K562 (cell line): ENCODE measurements around the gene NUP50. TPM values are rescaled to one million over a fixed set of nuclear protein-coding genes. Genes with fewer than 3 reads are reported as not detected.
A peak's percentile ranks its signal among the peaks of the same experiment; 100 is the strongest.

Experiments
- ATF6 ChIP-seq: sonication (generic); formaldehyde crosslinking; IDR thresholded peaks from 2 replicates; pipeline ENCODE4 v1.4.0; 2020; ENCODE audit warnings: mild to moderate bottlenecking, missing genetic modification reagents
- BRD9 ChIP-seq: fragments of 450-650 bp; IDR thresholded peaks from 2 replicates; pipeline ENCODE4 v1.6.1; 2018; ENCODE audit warnings: low read depth; ENCODE audit not compliant: partially characterized antibody
- DEAF1 ChIP-seq: fragments of 450-650 bp; formaldehyde crosslinking; IDR thresholded peaks from 2 replicates; pipeline ENCODE4 v1.4.0; 2020; ENCODE audit warnings: mild to moderate bottlenecking, moderate library complexity
- EGR1 ChIP-seq: fragments of 450-650 bp; conservative IDR thresholded peaks from 2 replicates; pipeline ENCODE4 v1.6.1; 2017; ENCODE audit warnings: mild to moderate bottlenecking
- ETV5 ChIP-seq: sonication (generic); formaldehyde crosslinking; IDR thresholded peaks from 2 replicates; pipeline ENCODE4 v1.4.0; 2020; ENCODE audit warnings: low read depth, mild to moderate bottlenecking, missing genetic modification reagents
- HDAC6 ChIP-seq: IDR thresholded peaks from 2 replicates; pipeline ENCODE4 v1.6.1; 2012; ENCODE audit warnings: low read depth, mild to moderate bottlenecking, control low read depth, inconsistent platforms, low read length, moderate library complexity
- HMBOX1 ChIP-seq: sonication (generic); IDR thresholded peaks from 2 replicates; pipeline ENCODE4 v1.6.1; 2016
- MCM7 ChIP-seq, 2 experiments: fragments of 450-650 bp; IDR thresholded peaks; 2 replicates each; pipeline ENCODE4 v1.6.1; 2016 to 2018
- NFIC ChIP-seq: fragments of 450-650 bp; IDR thresholded peaks from 2 replicates; pipeline ENCODE4 v1.6.1; 2017; ENCODE audit warnings: mild to moderate bottlenecking, inconsistent platforms
- NRF1 ChIP-seq, 2 experiments: fragments of 450-650 bp; IDR thresholded peaks in 1 of 2; conservative IDR thresholded peaks in 1 of 2; 2 replicates each; pipeline ENCODE4 v1.6.1; 2014; ENCODE audit warnings: mild to moderate bottlenecking in 2 of 2
- PCBP1 ChIP-seq: fragments of 200-400 bp; formaldehyde crosslinking; IDR thresholded peaks from 2 replicates; pipeline ENCODE4 v1.6.1; 2018; ENCODE audit warnings: mild to moderate bottlenecking, low read depth, low read length; ENCODE audit not compliant: poor library complexity, severe bottlenecking
- POLR2A ChIP-seq: fragments of 450-650 bp; conservative IDR thresholded peaks from 2 replicates; pipeline ENCODE4 v1.6.1; 2016
- PYGO2 ChIP-seq: fragments of 450-650 bp; IDR thresholded peaks from 2 replicates; pipeline ENCODE4 v1.6.1; 2016; ENCODE audit warnings: mild to moderate bottlenecking, missing genetic modification characterization, moderate library complexity, missing compliant biosample characterization
- RBM17 ChIP-seq: fragments of 200-400 bp; formaldehyde crosslinking; IDR thresholded peaks from 2 replicates; pipeline ENCODE4 v1.6.1; 2017; ENCODE audit warnings: low read depth, mild to moderate bottlenecking, low read length, borderline replicate concordance
- RBM22 ChIP-seq: fragments of 200-400 bp; formaldehyde crosslinking; IDR thresholded peaks from 2 replicates; pipeline ENCODE4 v1.6.1; 2018; ENCODE audit warnings: low read length, low read depth; ENCODE audit not compliant: poor library complexity, severe bottlenecking
- SETDB1 ChIP-seq: IDR thresholded peaks from one replicate; pipeline ENCODE4 v1.6.1; 2012; ENCODE audit warnings: low read length, control low read depth, inconsistent platforms
- SIN3A ChIP-seq, 2 experiments: fragments of 150-350 bp in 1 of 2; IDR thresholded peaks; 2 replicates each; pipeline ENCODE4 v1.6.1; 2011 to 2016; ENCODE audit warnings: borderline replicate concordance in 2 of 2, low read depth in 2 of 2, low read length in 2 of 2, mild to moderate bottlenecking in 2 of 2, moderate library complexity in 2 of 2; ENCODE audit not compliant: control insufficient read depth in 1 of 2
- SMARCE1 ChIP-seq: fragments of 450-650 bp; IDR thresholded peaks from 2 replicates; pipeline ENCODE4 v1.7.1; 2016; ENCODE audit warnings: mild to moderate bottlenecking
- ZBTB12 ChIP-seq: fragments of 250-450 bp; sonication (Bioruptor Pico); IDR thresholded peaks from 2 replicates; pipeline ENCODE4 v1.4.0; 2020
- ZNF184 ChIP-seq: sonication (generic); formaldehyde crosslinking; IDR thresholded peaks from 2 replicates; pipeline ENCODE4 v1.5.0; 2020; ENCODE audit warnings: missing genetic modification reagents
- ZNF23 ChIP-seq: fragments of 250-450 bp; sonication (Bioruptor Pico); IDR thresholded peaks from 2 replicates; pipeline ENCODE4 v1.4.0; 2020; ENCODE audit warnings: mild to moderate bottlenecking
- ZNF347 ChIP-seq: fragments of 450-650 bp; formaldehyde crosslinking; IDR thresholded peaks from 2 replicates; pipeline ENCODE4 v1.4.0; 2020; ENCODE audit warnings: low read depth, mild to moderate bottlenecking, moderate library complexity
- ZNF586 ChIP-seq: fragments of 450-650 bp; formaldehyde crosslinking; conservative IDR thresholded peaks from 2 replicates; pipeline ENCODE4 v1.4.0; 2020; ENCODE audit warnings: mild to moderate bottlenecking, moderate library complexity
- ZNF766 ChIP-seq: fragments of 200-800 bp; sonication (Bioruptor generic); conservative IDR thresholded peaks from 2 replicates; pipeline ENCODE4 v1.6.1; 2016; ENCODE audit warnings: missing genetic modification characterization, missing compliant biosample characterization
- polyA plus RNA-seq, 8 experiments: library from polyadenylated mRNA; depleted of rRNA in 4 of 8; stranded (reverse) in 5 of 8; unstranded in 3 of 8; fragments of >200 nt; fragmentation: Nextera tagmentation in 2 of 8; fragmentation: Illumina TruSeq in 1 of 8; extraction: Ambion mirVana in 2 of 8; extraction: Trizol in 1 of 8; gene quantifications; 2 replicates each; pipeline versions ENCODE4 v1.2.1 to v1.2.3, GENCODE V29; 2011 to 2014; ENCODE audit warnings: inconsistent platforms in 1 of 8, missing spikeins in 1 of 8
- total RNA-seq, 7 experiments: library from RNA; depleted of rRNA in 6 of 7; stranded (reverse); fragments of >200 nt in 6 of 7; fragmentation: Illumina TruSeq in 2 of 7; extraction: Trizol in 2 of 7; gene quantifications; 2 replicates each; pipeline versions ENCODE4 v1.2.1 to v1.2.3, GENCODE V29; 2011 to 2021; ENCODE audit warnings: low replicate concordance in 1 of 7

Gene NUP50
- total and polyA plus RNA-seq, 9 of the 15 experiments (the other 6 are each of a cell fraction or from before 2014, with no cell fraction given): 23.8 to 83.7 (median 55.3) TPM

GRCh38 chr22:45169591-45170466 lies 6.1 kb downstream of the NUP50 start (continued):
- no peak for TF ChIP-seq ZNF766 (CRISPR knock-in tag)
- no peak for TF ChIP-seq EGR1
- TF ChIP-seq ZNF184: no peak
- TF ChIP-seq ZNF23 (CRISPR knock-in tag): no peak
- no peak for TF ChIP-seq PYGO2 (tag)
- TF ChIP-seq HMBOX1: peak; percentile 81
- TF ChIP-seq ATF6 (CRISPR knock-in tag): no peak
- TF ChIP-seq SMARCE1: peak; percentile 33; the same call in 1 of the 2 replicates
- no peak for TF ChIP-seq ZNF347
- TF ChIP-seq RBM22: no peak
- no peak for TF ChIP-seq PCBP1
- TF ChIP-seq ETV5: no peak
- no peak for TF ChIP-seq ZNF586
- TF ChIP-seq SETDB1: no peak
- no peak for TF ChIP-seq BRD9
- TF ChIP-seq NRF1 (conservative IDR thresholded peaks at IDR 0.05 in 1 of 2, IDR thresholded peaks at IDR 0.05 in 1 of 2): no peak
- no peak for TF ChIP-seq POLR2A
- TF ChIP-seq HDAC6: no peak
- TF ChIP-seq DEAF1 (CRISPR knock-in tag): no peak
- no peak for TF ChIP-seq RBM17
- no peak for TF ChIP-seq MCM7 (IDR thresholded peaks at IDR 0.05)
- TF ChIP-seq ZBTB12 (CRISPR knock-in tag): no peak
- no peak for TF ChIP-seq NFIC
- no peak for TF ChIP-seq SIN3A (IDR thresholded peaks at IDR 0.05; ENCODE audit: borderline replicate concordance in 2 of 2, control insufficient read depth in 1 of 2, low read depth in 2 of 2, low read length in 2 of 2)
